ENCODE measurements around the gene TSPO2. TPM values are rescaled to one million over a fixed set of nuclear protein-coding genes. Genes with fewer than 3 reads are reported as not detected.

Gene TSPO2
- total and polyA plus RNA-seq, 2 of the 13 experiments (the other 11 are each of a cell fraction or from before 2014, with no cell fraction given), result 0.55 TPM; not detected in 1

DNA sequence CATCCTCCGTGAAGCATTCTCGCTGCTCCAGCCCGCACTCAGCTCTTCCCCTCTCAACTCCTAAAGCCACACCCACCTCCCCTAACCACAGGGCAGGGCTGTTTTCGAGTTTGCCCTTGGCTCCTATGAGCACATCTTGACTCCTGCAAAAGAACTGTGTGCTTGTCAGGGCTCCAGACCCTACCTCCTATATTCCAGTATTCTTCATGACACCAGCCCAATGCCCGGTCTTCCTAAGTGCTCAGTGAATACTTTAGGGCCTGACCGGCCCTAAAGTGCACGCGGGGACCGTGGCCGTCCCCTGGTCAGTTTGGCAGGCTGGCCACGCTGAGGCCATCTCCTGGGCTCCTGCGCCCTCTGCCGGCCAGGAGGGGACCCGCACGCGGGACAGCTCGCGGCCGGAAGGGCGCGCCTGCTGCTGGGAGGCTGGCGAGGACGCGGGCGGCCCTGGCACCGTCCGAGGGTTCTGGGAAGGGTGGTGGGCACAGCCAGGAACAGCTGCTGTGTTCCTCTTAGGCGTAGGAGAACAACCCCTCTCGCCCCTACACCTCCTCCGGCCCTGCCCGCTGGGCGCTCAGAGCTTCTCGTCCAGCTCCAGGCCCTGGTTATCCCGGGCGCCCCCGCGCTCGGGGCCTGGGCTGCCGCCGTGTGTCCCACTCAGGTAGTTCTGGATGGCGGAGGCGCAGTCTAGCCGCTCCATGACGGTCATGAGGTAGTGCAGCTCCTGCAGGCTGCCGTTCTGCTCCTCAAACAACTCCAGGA is 14.3 kb upstream of the TSPO2 start (continued):
- TF ChIP-seq, protein P1, sequence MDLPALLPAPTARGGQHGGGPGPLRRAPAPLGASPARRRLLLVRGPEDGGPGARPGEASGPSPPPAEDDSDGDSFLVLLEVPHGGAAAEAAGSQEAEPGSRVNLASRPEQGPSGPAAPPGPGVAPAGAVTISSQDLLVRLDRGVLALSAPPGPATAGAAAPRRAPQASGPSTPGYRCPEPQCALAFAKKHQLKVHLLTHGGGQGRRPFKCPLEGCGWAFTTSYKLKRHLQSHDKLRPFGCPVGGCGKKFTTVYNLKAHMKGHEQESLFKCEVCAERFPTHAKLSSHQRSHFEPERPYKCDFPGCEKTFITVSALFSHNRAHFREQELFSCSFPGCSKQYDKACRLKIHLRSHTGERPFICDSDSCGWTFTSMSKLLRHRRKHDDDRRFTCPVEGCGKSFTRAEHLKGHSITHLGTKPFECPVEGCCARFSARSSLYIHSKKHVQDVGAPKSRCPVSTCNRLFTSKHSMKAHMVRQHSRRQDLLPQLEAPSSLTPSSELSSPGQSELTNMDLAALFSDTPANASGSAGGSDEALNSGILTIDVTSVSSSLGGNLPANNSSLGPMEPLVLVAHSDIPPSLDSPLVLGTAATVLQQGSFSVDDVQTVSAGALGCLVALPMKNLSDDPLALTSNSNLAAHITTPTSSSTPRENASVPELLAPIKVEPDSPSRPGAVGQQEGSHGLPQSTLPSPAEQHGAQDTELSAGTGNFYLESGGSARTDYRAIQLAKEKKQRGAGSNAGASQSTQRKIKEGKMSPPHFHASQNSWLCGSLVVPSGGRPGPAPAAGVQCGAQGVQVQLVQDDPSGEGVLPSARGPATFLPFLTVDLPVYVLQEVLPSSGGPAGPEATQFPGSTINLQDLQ (CRISPR knock-in tag; IDR thresholded peaks at IDR 0.05), result no peak
- TF ChIP-seq ZNF607 (CRISPR knock-in tag; IDR thresholded peaks at IDR 0.05; ENCODE audit: borderline replicate concordance) (peak; percentile 88), EZH2 (conservative IDR thresholded peaks at IDR 0.05; ENCODE audit: low read depth, low read length) (no peak), EHMT2 (IDR thresholded peaks at IDR 0.05; ENCODE audit: borderline replicate concordance, low read depth, low read length) (no peak), ZNF552 (CRISPR knock-in tag; IDR thresholded peaks at IDR 0.05; ENCODE audit: borderline replicate concordance) (peak; percentile 54; the same call in 1 of the 2 replicates), ZNF766 (CRISPR knock-in tag; IDR thresholded peaks at IDR 0.05; ENCODE audit: borderline replicate concordance) (peak; percentile 39; the same call in 1 of the 2 replicates), ZNF589 (CRISPR knock-in tag; conservative IDR thresholded peaks at IDR 0.05) (no peak), STAG1 (CRISPR knock-in tag; IDR thresholded peaks at IDR 0.05) (peak; percentile 99), ZNF572 (CRISPR knock-in tag; IDR thresholded peaks at IDR 0.05) (peak; percentile 91), ZNF224 (CRISPR knock-in tag; IDR thresholded peaks at IDR 0.05) (peak; percentile 64; the same call in 1 of the 2 replicates), HIVEP1 (CRISPR knock-in tag; IDR thresholded peaks at IDR 0.05) (peak; percentile 80; the same call in 1 of the 2 replicates), RAD21 (CRISPR knock-in tag; IDR thresholded peaks at IDR 0.05) (peak; percentile 99), PRPF4 (IDR thresholded peaks at IDR 0.05; ENCODE audit: low read depth, low read length, poor library complexity, severe bottlenecking) (no peak), ZNF768 (CRISPR knock-in tag; IDR thresholded peaks at IDR 0.05) (peak; percentile 70; the same call in 1 of the 2 replicates)
- TF ChIP-seq, protein P2, sequence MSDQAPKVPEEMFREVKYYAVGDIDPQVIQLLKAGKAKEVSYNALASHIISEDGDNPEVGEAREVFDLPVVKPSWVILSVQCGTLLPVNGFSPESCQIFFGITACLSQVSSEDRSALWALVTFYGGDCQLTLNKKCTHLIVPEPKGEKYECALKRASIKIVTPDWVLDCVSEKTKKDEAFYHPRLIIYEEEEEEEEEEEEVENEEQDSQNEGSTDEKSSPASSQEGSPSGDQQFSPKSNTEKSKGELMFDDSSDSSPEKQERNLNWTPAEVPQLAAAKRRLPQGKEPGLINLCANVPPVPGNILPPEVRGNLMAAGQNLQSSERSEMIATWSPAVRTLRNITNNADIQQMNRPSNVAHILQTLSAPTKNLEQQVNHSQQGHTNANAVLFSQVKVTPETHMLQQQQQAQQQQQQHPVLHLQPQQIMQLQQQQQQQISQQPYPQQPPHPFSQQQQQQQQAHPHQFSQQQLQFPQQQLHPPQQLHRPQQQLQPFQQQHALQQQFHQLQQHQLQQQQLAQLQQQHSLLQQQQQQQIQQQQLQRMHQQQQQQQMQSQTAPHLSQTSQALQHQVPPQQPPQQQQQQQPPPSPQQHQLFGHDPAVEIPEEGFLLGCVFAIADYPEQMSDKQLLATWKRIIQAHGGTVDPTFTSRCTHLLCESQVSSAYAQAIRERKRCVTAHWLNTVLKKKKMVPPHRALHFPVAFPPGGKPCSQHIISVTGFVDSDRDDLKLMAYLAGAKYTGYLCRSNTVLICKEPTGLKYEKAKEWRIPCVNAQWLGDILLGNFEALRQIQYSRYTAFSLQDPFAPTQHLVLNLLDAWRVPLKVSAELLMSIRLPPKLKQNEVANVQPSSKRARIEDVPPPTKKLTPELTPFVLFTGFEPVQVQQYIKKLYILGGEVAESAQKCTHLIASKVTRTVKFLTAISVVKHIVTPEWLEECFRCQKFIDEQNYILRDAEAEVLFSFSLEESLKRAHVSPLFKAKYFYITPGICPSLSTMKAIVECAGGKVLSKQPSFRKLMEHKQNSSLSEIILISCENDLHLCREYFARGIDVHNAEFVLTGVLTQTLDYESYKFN (CRISPR knock-in tag; conservative IDR thresholded peaks at IDR 0.05), result no peak
- TF ChIP-seq, protein P3, sequence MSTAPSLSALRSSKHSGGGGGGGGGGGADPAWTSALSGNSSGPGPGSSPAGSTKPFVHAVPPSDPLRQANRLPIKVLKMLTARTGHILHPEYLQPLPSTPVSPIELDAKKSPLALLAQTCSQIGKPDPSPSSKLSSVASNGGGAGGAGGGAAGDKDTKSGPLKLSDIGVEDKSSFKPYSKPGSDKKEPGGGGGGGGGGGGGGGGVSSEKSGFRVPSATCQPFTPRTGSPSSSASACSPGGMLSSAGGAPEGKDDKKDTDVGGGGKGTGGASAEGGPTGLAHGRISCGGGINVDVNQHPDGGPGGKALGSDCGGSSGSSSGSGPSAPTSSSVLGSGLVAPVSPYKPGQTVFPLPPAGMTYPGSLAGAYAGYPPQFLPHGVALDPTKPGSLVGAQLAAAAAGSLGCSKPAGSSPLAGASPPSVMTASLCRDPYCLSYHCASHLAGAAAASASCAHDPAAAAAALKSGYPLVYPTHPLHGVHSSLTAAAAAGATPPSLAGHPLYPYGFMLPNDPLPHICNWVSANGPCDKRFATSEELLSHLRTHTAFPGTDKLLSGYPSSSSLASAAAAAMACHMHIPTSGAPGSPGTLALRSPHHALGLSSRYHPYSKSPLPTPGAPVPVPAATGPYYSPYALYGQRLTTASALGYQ (CRISPR knock-in tag; IDR thresholded peaks at IDR 0.05), result peak; percentile 62; the same call in 1 of the 2 replicates
- TF ChIP-seq, protein P4, sequence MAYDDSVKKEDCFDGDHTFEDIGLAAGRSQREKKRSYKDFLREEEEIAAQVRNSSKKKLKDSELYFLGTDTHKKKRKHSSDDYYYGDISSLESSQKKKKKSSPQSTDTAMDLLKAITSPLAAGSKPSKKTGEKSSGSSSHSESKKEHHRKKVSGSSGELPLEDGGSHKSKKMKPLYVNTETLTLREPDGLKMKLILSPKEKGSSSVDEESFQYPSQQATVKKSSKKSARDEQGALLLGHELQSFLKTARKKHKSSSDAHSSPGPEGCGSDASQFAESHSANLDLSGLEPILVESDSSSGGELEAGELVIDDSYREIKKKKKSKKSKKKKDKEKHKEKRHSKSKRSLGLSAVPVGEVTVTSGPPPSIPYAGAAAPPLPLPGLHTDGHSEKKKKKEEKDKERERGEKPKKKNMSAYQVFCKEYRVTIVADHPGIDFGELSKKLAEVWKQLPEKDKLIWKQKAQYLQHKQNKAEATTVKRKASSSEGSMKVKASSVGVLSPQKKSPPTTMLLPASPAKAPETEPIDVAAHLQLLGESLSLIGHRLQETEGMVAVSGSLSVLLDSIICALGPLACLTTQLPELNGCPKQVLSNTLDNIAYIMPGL (CRISPR knock-in tag; IDR thresholded peaks at IDR 0.05; ENCODE audit: borderline replicate concordance in 1 of 2, low read depth in 1 of 2), result peak; percentile 84 to 88; a peak in 3 of 4 replicates

All from HepG2 (cell line).